GM12875 (cell line): ENCODE measurements around the gene PTPRM.

ENCODE experiments used
- H3K4me3 ChIP-seq: one replicate; pipeline ENCODE4 v1.5.1; 2011; ENCODE audit warnings: low read depth, low read length, control low read depth
- TF ChIP-seq, protein P1 (sequence below): IDR thresholded peaks from 2 replicates; pipeline ENCODE4 v1.5.1; 2011; ENCODE audit warnings: low read depth, mild to moderate bottlenecking, control low read depth, inconsistent platforms, low read length, moderate library complexity, borderline replicate concordance; ENCODE audit not compliant: insufficient read depth

Gene PTPRM

GRCh38 chr18:8326763-8327394 lies 759.8 kb downstream of the PTPRM start:
- TF ChIP-seq, protein P1, sequence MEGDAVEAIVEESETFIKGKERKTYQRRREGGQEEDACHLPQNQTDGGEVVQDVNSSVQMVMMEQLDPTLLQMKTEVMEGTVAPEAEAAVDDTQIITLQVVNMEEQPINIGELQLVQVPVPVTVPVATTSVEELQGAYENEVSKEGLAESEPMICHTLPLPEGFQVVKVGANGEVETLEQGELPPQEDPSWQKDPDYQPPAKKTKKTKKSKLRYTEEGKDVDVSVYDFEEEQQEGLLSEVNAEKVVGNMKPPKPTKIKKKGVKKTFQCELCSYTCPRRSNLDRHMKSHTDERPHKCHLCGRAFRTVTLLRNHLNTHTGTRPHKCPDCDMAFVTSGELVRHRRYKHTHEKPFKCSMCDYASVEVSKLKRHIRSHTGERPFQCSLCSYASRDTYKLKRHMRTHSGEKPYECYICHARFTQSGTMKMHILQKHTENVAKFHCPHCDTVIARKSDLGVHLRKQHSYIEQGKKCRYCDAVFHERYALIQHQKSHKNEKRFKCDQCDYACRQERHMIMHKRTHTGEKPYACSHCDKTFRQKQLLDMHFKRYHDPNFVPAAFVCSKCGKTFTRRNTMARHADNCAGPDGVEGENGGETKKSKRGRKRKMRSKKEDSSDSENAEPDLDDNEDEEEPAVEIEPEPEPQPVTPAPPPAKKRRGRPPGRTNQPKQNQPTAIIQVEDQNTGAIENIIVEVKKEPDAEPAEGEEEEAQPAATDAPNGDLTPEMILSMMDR = no peak

DNA sequence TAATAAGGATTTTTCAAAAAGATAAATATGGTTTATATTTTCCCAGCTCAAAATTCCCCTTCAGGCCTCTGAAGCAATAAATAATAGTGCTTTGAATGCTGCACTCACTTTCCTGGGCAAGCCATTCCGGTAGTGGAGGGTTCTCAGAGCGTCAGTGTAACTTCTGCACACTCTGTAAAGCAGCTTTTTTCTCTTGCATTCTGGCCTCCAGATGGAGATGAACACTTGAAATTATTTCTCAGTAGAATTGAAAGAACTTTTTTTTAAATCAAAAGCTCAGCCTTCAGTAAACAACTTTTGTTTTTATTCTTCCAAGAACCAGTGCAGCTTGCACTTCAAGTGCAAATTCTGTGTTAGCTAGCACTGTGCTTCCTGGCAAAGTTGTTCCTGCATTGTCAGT lies 761.0 kb downstream of the PTPRM start:
- TF ChIP-seq, protein P1 = no peak

More at GRCh38 chr18:8326763-8327394, 759.8 kb downstream of the PTPRM start:
- H3K4me3 ChIP-seq = no peak overlapping the region

GRCh38 chr18:8329186-8329771 lies 762.2 kb downstream of the PTPRM start:
- TF ChIP-seq, protein P1 = no peak

More for the DNA sequence above, 761.0 kb downstream of the PTPRM start:
- no peak overlapping the region for H3K4me3 ChIP-seq

DNA sequence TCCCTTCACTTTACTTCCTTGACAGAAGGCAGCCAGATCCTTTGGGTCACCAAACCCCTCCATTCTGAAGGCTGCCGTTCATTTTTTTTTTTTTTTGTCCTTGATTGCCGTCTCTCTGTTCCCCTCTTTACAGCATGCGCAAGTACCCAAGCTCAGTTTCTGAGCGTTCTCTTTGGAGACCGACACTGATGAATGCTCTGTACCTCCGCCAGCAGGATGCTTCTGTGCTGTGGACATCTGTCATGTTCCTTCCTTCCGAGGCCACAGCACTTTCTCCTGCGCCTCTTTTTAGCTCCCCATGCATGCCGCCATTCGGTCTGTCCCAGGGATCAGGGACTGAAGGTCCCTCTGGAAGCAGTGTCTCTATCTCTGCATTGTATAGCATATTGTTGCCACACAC lies 763.5 kb downstream of the PTPRM start:
- H3K4me3 ChIP-seq = no peak overlapping the region
- TF ChIP-seq, protein P1 = no peak

More at GRCh38 chr18:8329186-8329771, 762.2 kb downstream of the PTPRM start:
- no peak overlapping the region for H3K4me3 ChIP-seq

DNA sequence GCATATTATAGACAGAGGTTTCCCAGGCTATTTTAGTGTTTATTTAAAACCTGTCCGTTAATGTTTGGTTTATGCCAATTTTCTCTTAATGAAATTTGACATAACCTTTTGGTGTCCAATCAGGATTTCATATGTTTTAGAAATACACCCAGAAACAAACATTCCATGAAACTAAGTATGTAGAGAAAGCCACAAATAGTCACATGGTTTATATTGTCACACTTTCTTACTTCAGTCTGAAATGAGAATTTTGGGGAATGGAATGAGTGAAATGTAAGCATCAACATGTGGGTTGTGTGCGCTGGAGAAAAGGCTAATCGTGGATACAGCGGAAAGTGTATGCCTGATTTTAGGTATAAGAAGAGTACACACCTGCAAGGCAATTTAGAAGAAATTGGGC lies 765.2 kb downstream of the PTPRM start:
- TF ChIP-seq, protein P1 = no peak

DNA sequence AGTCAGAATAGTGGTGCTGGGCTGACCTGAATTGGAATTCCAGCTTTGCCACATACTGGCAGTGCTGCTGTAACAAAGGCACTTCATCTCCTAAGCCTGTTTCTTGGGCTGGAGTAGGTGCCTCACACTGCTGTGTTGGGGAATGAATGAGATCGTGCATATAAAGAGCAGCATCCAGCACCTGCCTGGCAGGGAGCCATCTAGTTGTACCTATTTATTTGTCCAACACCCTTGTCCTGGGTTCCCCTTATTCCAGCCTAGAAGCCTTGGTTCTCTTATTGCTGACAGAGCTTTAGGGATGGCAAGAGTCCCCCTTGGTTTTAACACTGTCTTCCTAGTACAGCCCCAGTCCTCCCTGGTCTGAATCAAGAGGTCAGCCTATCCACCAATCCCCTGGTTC lies 766.8 kb downstream of the PTPRM start:
- TF ChIP-seq, protein P1 = no peak
- no peak overlapping the region for H3K4me3 ChIP-seq

More for the DNA sequence above, 765.2 kb downstream of the PTPRM start:
- no peak overlapping the region for H3K4me3 ChIP-seq

- TF ChIP-seq, protein P1 = no peak
- H3K4me3 ChIP-seq = no peak overlapping the region
Observed at GRCh38 chr18:8337211-8337610, 770.1 kb downstream of the PTPRM start.
